HG02571 (cell line): ENCODE measurements around the gene NCR2.

Experiments
- ATAC-seq: cut with Tn5 transposase; IDR thresholded peaks from one replicate; pipeline ENCODE4 v1.9.1; 2021; ENCODE audit warnings: mild to moderate bottlenecking, moderate library complexity; ENCODE audit not compliant: unreplicated experiment

NCR2 gene

GRCh38 chr6:41327177-41327576 is 8.2 kb upstream of the NCR2 start:
- ATAC-seq, result no peak

- no peak for ATAC-seq
Measured at GRCh38 chr6:41331401-41332150, 3.8 kb upstream of the NCR2 start.

- no peak for ATAC-seq
Measured at GRCh38 chr6:41332241-41332640, 3.2 kb upstream of the NCR2 start.

- ATAC-seq, result no peak
Measured at GRCh38 chr6:41332842-41333736, 2.3 kb upstream of the NCR2 start.

GRCh38 chr6:41334482-41335040 is 847 bp upstream of the NCR2 start:
- no peak for ATAC-seq

- ATAC-seq, result no peak
Measured at GRCh38 chr6:41335943-41336342, 535 bp downstream of the NCR2 start.

GRCh38 chr6:41336824-41337223 is 1.4 kb downstream of the NCR2 start:
- no peak for ATAC-seq

GRCh38 chr6:41337709-41338108 is 2.3 kb downstream of the NCR2 start:
- no peak for ATAC-seq

GRCh38 chr6:41338659-41339058 is 3.3 kb downstream of the NCR2 start:
- ATAC-seq, result no peak

- no peak for ATAC-seq
Measured at GRCh38 chr6:41341580-41341979, 6.2 kb downstream of the NCR2 start.

GRCh38 chr6:41342241-41342640 is 6.8 kb downstream of the NCR2 start:
- ATAC-seq, result no peak

- ATAC-seq, result no peak
Measured at GRCh38 chr6:41343641-41344187, 8.3 kb downstream of the NCR2 start.

- no peak for ATAC-seq
Measured at GRCh38 chr6:41344876-41345275, 9.5 kb downstream of the NCR2 start.

- no peak for ATAC-seq
Measured at GRCh38 chr6:41345901-41346300, 10.5 kb downstream of the NCR2 start.

- no peak for ATAC-seq
Measured at GRCh38 chr6:41346441-41346840, 11.0 kb downstream of the NCR2 start.

- no peak for ATAC-seq
Measured at GRCh38 chr6:41347378-41348050, 12.1 kb downstream of the NCR2 start.

GRCh38 chr6:41348934-41349333 is 13.5 kb downstream of the NCR2 start:
- no peak for ATAC-seq

- no peak for ATAC-seq
Measured at GRCh38 chr6:41352396-41352795, 17.0 kb downstream of the NCR2 start.

GRCh38 chr6:41352907-41353306 is 17.5 kb downstream of the NCR2 start:
- ATAC-seq, result no peak

- no peak for ATAC-seq
Measured at GRCh38 chr6:41353333-41353732, 17.9 kb downstream of the NCR2 start.

- ATAC-seq, result no peak
Measured at GRCh38 chr6:41355952-41356351, 20.5 kb downstream of the NCR2 start.
